Lower lobe of right lung (tissue), 2 donors: ENCODE data around the gene CCDC167. TPM values are rescaled to one million over a fixed set of nuclear protein-coding genes. Genes with fewer than 3 reads are reported as not detected.
"Not testable (repeated sequence)": the region's sequence is repeated elsewhere in the genome, so short reads cannot be mapped to it uniquely, and the experiment has no call there.

ENCODE experiments used
- ATAC-seq, 2 donors: fragments of 200-7000 bp; cut with Tn5 transposase; one replicate each; pipeline ENCODE4 v1.9.1; 2020 to 2022; ENCODE audit warnings: mild to moderate bottlenecking in 2 of 2, moderate library complexity in 2 of 2
- DNase-seq: peaks from one replicate; pipeline ENCODE4 v3.0.0-alpha.2; 2020
- H3K27ac ChIP-seq: fragments of 200-600 bp; one replicate; pipeline ENCODE4 v1.8.0; 2022
- H3K27me3 ChIP-seq: fragments of 200-600 bp; one replicate; pipeline ENCODE4 v1.8.0; 2022; ENCODE audit warnings: low read depth
- H3K36me3 ChIP-seq: fragments of 200-600 bp; one replicate; pipeline ENCODE4 v1.8.0; 2022; ENCODE audit warnings: mild to moderate bottlenecking
- H3K4me1 ChIP-seq: fragments of 200-600 bp; one replicate; pipeline ENCODE4 v1.8.0; 2022
- H3K4me3 ChIP-seq: fragments of 200-600 bp; one replicate; pipeline ENCODE4 v1.8.0; 2022; ENCODE audit warnings: mild to moderate bottlenecking
- H3K9me3 ChIP-seq: fragments of 200-600 bp; one replicate; pipeline ENCODE4 v1.8.0; 2022
- CTCF ChIP-seq: fragments of 200-600 bp; IDR thresholded peaks from one replicate; pipeline ENCODE4 v1.8.0; 2022; ENCODE audit warnings: antibody characterized with exemption, mild to moderate bottlenecking
- intact Hi-C: fragments of 100-400 bp; cut with DNase I; formaldehyde crosslinking; loops from one replicate; pipeline ENCODE4 v1.11.0; 2022
- total RNA-seq: library from RNA; stranded (reverse); fragmentation: NEBNext Ultra II Directional; extraction: Animal tissue kit (Norgen Biotek cat#: 25700); gene quantifications from one replicate; pipeline ENCODE4 v1.2.1, GENCODE V29; 2021
- donor health status: DM: no; HTN: yes; CAD: no; lungs with severe emphysema.

CCDC167 gene
- total RNA-seq, 1 donor from 2014 or later, result 12.7 TPM

- no peak for TF ChIP-seq CTCF
- DNase-seq (peak; percentile 11), ATAC-seq (no peak)
- Histone ChIP-seq H3K27ac (peak overlapping the region; percentile 46), H3K9me3 (no peaks in the 10 kb centered on the region), H3K27me3 (no peaks in the 10 kb centered on the region), H3K36me3 (no peaks in the 10 kb centered on the region), H3K4me1 (peaks cover 15% of the 10 kb centered on the region), H3K4me3 (no peak overlapping the region)
- intact Hi-C loops, result no loop called here
Measured at GRCh38 chr6:37503309-37503965, 3.7 kb upstream of the CCDC167 start.

GRCh38 chr6:37502703-37503291 lies 3.1 kb upstream of the CCDC167 start:
- peak; percentile 16 for DNase-seq
- H3K9me3 ChIP-seq, result no peaks in the 10 kb centered on the region
- TF ChIP-seq CTCF, result no peak
- peaks cover 15% of the 10 kb centered on the region for H3K4me1 ChIP-seq
- H3K27me3 ChIP-seq, result no peaks in the 10 kb centered on the region
- no peak for ATAC-seq
- no peak overlapping the region for H3K4me3 ChIP-seq
- intact Hi-C loops, result no loop called here
- H3K36me3 ChIP-seq, result no peaks in the 10 kb centered on the region
- H3K27ac ChIP-seq, result peak overlapping the region; percentile 69

GRCh38 chr6:37501632-37502491 lies 2.2 kb upstream of the CCDC167 start:
- no peak for TF ChIP-seq CTCF
- no peaks in the 10 kb centered on the region for H3K9me3 ChIP-seq
- H3K27ac ChIP-seq, result peak overlapping the region; percentile 69
- intact Hi-C loops, result no loop called here
- H3K36me3 ChIP-seq, result no peaks in the 10 kb centered on the region
- peaks cover 15% of the 10 kb centered on the region for H3K4me1 ChIP-seq
- ATAC-seq (no peak), DNase-seq (no peak)
- no peaks in the 10 kb centered on the region for H3K27me3 ChIP-seq
- no peak overlapping the region for H3K4me3 ChIP-seq

GRCh38 chr6:37500904-37501303 lies 1.2 kb upstream of the CCDC167 start:
- H3K9me3 ChIP-seq, H3K27ac ChIP-seq, intact Hi-C loops, ATAC-seq, H3K36me3 ChIP-seq, DNase-seq, H3K27me3 ChIP-seq, H3K4me3 ChIP-seq: not testable (repeated sequence)
- peaks cover 15% of the 10 kb centered on the region for H3K4me1 ChIP-seq

- ATAC-seq (no peak), DNase-seq (no peak)
- no peak overlapping the region for H3K27ac ChIP-seq
- no peak for TF ChIP-seq CTCF
- H3K36me3 ChIP-seq, result no peaks in the 10 kb centered on the region
- H3K27me3 ChIP-seq, result no peaks in the 10 kb centered on the region
- H3K4me3 ChIP-seq, result peak overlapping the region; percentile 69
- H3K9me3 ChIP-seq, result no peaks in the 10 kb centered on the region
- intact Hi-C loops, result no loop called here
- H3K4me1 ChIP-seq, result peaks cover 15% of the 10 kb centered on the region
Measured at GRCh38 chr6:37500294-37500608, 558 bp upstream of the CCDC167 start.
